Ishikawa (cell line): ENCODE data around the gene WBP11.

Source experiments
- CEBPB ChIP-seq: IDR thresholded peaks from 2 replicates; pipeline ENCODE4 v1.6.1; 2012
- CREB1 ChIP-seq: IDR thresholded peaks from 2 replicates; pipeline ENCODE4 v1.6.1; 2012; ENCODE audit warnings: low read depth
- EGR1 ChIP-seq: IDR thresholded peaks from 2 replicates; pipeline ENCODE4 v1.6.1; 2012
- EP300 ChIP-seq: IDR thresholded peaks from 2 replicates; pipeline ENCODE4 v1.6.1; 2012; ENCODE audit warnings: borderline replicate concordance
- FOXM1 ChIP-seq: IDR thresholded peaks from 2 replicates; pipeline ENCODE4 v1.6.1; 2012; ENCODE audit warnings: low read depth, borderline replicate concordance
- MAX ChIP-seq: IDR thresholded peaks from 2 replicates; pipeline ENCODE4 v1.6.1; 2012
- NFIC ChIP-seq: IDR thresholded peaks from 2 replicates; pipeline ENCODE4 v1.6.1; 2012
- RAD21 ChIP-seq: IDR thresholded peaks from 2 replicates; pipeline ENCODE4 v1.6.1; 2012; ENCODE audit warnings: low read depth
- TAF1 ChIP-seq: IDR thresholded peaks from 2 replicates; pipeline ENCODE4 v1.6.1; 2012; ENCODE audit warnings: low read depth, mild to moderate bottlenecking
- TCF12 ChIP-seq: IDR thresholded peaks from 2 replicates; pipeline ENCODE4 v1.6.1; 2012; ENCODE audit warnings: low read depth
- YY1 ChIP-seq: IDR thresholded peaks from 2 replicates; pipeline ENCODE4 v1.6.1; 2012; ENCODE audit warnings: low read depth
- ZBTB7A ChIP-seq: IDR thresholded peaks from 2 replicates; pipeline ENCODE4 v1.6.1; 2012; ENCODE audit warnings: low read depth
- TF ChIP-seq, protein P1 (sequence below): IDR thresholded peaks from 2 replicates; pipeline ENCODE4 v1.6.1; 2012
- TF ChIP-seq, protein P2 (sequence below): IDR thresholded peaks from 2 replicates; pipeline ENCODE4 v1.6.1; 2012; ENCODE audit warnings: low read depth, mild to moderate bottlenecking

DNA sequence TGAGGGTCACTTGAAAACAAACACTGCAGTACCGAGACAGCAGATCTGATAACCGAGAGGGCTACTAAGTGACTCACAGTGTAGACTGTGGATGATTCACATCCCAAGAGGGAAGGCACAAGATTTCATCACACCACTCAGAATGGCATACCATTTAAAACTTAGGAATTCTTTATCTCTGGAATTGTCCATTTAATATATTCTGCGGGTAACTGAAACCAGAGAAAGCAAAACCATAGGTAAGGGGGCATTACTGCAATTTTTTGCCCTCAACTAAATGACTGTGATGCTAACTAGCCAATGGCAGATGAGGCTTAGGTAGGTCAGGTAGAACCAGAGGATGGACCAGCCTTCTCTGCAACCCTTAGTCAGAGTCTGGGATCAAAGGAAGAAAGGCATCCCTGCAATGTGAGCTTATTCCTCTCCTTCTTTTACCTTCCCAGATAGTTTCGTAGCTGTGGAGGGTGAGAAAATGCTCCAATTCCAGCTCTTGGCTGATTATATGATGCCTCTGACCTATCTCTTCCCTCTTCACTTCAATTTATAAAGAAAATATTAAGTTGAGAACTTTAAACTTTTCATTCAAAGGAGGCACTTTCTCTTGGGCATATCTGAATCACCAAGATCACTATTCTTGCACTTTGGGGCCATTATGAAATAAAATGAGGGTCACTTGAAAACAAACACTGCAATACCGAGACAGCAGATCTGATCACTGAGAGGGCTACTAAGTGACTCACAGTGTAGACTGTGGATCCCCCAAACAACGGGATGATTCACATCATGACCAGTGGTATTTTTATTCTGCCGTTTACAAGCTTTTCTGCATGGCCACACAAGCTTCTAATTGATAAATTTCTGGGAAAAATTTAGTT, 33.3 kb upstream of the WBP11 start:
- no peak for TF ChIP-seq MAX
- TF ChIP-seq TAF1 = no peak
- no peak for TF ChIP-seq TCF12
- no peak for TF ChIP-seq RAD21
- no peak for TF ChIP-seq CEBPB
- no peak for TF ChIP-seq EP300
- no peak for TF ChIP-seq CREB1
- no peak for TF ChIP-seq YY1
- TF ChIP-seq EGR1 = no peak
- TF ChIP-seq, protein P1, sequence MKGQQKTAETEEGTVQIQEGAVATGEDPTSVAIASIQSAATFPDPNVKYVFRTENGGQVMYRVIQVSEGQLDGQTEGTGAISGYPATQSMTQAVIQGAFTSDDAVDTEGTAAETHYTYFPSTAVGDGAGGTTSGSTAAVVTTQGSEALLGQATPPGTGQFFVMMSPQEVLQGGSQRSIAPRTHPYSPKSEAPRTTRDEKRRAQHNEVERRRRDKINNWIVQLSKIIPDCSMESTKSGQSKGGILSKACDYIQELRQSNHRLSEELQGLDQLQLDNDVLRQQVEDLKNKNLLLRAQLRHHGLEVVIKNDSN = no peak
- TF ChIP-seq ZBTB7A = no peak
- TF ChIP-seq FOXM1 = no peak
- TF ChIP-seq NFIC = no peak
- TF ChIP-seq, protein P2, sequence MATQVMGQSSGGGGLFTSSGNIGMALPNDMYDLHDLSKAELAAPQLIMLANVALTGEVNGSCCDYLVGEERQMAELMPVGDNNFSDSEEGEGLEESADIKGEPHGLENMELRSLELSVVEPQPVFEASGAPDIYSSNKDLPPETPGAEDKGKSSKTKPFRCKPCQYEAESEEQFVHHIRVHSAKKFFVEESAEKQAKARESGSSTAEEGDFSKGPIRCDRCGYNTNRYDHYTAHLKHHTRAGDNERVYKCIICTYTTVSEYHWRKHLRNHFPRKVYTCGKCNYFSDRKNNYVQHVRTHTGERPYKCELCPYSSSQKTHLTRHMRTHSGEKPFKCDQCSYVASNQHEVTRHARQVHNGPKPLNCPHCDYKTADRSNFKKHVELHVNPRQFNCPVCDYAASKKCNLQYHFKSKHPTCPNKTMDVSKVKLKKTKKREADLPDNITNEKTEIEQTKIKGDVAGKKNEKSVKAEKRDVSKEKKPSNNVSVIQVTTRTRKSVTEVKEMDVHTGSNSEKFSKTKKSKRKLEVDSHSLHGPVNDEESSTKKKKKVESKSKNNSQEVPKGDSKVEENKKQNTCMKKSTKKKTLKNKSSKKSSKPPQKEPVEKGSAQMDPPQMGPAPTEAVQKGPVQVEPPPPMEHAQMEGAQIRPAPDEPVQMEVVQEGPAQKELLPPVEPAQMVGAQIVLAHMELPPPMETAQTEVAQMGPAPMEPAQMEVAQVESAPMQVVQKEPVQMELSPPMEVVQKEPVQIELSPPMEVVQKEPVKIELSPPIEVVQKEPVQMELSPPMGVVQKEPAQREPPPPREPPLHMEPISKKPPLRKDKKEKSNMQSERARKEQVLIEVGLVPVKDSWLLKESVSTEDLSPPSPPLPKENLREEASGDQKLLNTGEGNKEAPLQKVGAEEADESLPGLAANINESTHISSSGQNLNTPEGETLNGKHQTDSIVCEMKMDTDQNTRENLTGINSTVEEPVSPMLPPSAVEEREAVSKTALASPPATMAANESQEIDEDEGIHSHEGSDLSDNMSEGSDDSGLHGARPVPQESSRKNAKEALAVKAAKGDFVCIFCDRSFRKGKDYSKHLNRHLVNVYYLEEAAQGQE = no peak
